HG02759 (cell line): ENCODE measurements around the gene FNDC5.
A peak's percentile ranks its signal among the peaks of the same experiment; 100 is the strongest.

Experiments used
- ATAC-seq: cut with Tn5 transposase; IDR thresholded peaks from one replicate; pipeline ENCODE4 v1.9.1; 2021; ENCODE audit warnings: mild to moderate bottlenecking, moderate library complexity; ENCODE audit not compliant: unreplicated experiment

The FNDC5 gene

DNA sequence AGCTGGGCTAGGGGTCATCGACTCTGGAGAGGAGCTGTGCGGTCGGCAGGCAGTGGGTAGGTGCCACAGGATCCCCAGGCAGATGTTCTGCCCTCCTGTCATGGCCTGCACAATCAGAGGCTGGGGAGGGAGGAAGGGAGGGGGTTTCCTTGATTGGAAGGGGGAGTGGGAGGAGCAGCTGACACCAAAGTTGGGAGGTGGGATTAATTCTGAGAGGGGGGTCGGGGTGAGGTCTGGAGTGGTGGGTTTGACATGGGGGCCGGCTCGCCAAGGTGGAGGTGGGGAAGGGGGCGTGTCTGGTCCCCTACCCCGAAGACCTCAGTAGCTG, 14.9 kb upstream of the FNDC5 start:
- no peak for ATAC-seq

DNA sequence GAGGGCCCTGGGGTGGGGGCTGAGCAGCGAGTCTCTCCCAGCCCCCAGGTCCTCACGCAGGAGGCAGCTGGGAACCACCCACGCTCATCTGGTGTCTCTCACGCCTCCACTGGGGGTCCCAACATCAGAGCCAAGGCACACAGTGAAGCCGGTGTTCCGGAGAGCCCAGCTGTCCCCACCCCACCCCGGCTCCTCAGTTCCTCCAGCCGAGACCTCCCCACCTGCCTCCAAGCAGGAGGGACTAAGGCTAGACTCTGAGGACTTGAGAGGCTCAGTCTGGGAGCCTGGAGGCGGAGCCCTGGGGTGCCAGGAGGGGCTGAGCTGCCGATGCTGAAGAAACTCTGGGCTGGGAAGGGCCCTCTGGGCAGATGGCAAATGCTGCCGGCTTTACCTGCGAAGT, 14.0 kb upstream of the FNDC5 start:
- ATAC-seq: no peak

DNA sequence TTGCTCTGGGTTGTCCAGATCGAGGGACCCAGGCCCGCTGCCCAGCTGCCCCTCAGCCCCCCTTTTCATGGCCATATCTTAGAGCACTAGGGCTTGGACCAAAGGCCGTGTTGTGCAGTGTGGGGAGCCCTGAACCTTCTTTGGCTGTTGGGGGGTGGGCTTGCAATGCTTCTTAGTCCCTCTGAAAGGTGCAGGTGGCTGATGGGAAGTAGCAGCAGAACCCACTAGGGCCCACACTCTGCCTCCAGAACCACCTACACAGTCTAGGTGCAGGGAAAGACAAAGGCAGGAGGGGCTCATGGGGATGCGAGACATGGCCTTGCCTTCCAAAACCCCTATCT, 13.3 kb upstream of the FNDC5 start:
- ATAC-seq: no peak

DNA sequence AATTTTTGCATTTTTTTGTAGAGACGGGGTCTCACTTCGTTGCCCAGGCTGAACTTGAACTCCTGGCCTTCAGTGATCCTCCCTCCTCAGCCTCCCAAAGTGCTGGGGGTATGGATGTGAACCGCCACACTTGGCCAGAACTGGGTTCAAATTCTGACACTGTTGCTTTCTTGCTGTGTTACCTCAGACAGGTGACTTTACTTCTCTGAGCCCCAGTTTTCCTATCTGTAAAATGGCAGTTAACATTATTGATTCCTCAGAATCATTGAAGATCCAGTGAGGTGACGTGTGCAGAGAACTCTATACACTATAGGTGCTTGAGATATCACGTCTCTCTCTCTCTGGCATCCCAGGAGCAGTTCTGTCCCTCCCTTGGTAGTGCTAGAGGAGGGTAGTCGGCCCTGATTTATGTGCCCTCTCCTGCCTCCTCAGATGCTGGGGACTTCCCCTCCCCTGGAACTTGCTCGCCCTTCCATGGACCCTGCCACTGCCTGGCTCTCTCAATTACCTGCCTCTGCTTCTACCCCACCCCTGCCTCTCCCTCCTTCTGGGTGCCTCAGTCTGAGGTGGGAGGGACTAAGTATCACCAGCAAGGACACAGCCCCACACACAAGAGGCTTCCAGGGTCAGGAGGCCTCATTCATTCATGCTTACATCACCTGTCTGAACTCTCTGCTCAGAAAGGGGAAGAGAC, 12.8 kb upstream of the FNDC5 start:
- no peak for ATAC-seq

DNA sequence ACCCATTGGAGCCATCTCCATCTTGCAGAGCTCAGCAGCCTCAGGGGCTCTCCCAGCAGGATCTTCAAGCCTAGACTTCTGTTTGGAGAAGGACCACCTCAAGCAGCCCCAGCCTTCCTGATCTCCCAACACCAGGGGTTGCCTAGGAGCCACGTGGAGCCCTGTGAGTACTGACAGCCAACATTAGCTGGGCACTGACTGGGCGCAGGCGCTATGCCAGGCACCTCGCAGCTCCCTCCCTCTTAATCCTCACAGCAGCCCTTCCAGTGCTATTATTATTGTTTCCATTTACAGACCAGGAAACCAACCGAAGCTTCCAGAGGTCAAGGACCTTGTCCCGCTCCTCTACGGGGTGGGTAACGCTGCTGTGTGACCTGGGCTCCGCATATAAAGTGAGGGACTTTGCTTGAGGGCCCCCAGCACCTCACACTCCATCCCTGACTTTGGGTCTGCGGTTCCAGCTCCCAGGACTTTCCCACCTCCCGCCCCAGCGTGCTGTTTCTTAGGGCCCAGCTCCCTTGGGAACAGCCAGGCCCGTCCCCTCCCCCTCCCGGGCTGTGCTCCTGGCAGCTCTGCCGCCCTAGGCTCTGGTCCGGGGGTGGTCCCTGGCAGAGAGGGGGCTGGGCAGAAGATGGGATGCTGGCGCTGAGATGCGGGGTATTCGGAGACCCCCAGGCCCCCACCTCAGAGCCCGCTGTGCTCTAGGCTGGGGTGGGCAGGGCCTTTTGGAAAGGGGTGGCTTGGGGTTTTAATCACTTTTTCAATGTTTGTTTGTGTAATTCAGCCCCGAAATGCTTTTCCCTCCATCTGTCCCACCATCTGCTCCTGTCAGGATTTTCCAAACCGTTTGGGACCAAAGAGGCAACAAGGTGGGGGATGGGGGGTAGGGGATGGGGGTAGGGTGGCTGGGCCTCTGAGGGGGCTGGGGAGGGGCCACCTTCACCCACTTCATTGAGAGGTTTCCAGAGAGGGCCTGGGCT, 11.4 kb upstream of the FNDC5 start:
- ATAC-seq: no peak

GRCh38 chr1:32881291-32881690, 10.6 kb upstream of the FNDC5 start:
- ATAC-seq: no peak

DNA sequence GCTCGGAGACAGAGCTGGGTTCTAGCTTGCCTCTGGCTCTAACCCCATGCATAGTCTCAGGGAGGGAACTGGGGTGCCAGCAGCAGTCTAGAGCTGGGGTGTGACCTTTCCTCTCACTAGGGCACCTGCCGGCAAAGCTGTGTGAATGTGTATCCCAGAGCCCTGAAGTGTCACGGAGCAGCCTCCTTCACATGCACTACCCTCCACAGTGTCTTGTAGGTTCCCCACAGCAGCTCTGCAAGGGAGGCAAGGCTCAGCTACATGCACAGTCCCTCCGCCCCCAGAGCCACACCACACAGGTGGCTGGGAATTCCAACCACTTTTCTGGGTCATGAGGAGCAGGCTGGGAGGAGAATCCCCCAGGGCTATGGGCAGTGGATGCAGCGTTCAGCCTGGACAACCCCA, 7.9 kb upstream of the FNDC5 start:
- no peak for ATAC-seq

- ATAC-seq: no peak
These were observed 7.5 kb upstream of the FNDC5 start for GRCh38 chr1:32878183-32878582.

DNA sequence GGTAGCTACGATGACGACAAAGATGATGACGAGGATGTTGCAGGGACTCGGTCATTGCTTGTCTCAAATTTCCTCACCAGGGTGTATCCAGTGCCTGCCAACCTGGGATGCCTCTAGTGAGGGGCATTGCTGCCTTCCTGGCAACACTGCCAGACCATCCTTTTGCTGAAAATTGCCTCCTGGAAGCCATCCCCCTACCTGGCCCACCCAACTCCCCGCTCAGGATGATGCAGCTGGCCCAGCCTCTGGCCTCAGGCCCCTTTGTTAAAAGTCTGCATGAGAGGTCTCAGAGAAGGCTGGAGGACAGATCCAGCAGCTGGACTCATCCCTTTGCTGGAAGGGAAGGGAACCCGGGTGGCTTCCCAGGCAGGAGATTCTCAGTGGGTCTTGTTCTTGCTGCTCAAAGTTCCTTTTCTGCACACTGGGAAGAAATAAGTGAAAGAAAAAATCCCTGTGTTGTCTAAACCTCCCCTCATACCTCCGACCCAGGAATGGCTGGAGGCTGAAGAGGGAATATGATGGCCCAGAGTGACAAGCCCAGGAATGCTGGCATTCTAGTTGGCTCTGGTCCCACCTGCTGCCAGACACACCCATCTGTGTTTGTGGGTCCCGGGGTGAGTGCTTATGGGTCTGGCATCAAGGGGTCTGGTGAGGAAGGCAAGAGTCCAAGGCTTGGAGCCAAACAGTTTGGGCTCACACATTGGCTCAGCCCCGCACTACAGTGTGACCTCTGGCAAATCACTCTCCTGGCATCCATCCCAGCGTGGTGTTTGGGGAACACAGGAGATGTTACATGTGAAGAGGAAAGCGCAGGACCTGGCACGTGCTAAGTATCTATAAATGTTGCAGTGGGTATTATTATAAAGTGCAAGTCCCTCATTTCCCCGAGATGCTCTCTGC, 6.7 kb upstream of the FNDC5 start:
- ATAC-seq: no peak

DNA sequence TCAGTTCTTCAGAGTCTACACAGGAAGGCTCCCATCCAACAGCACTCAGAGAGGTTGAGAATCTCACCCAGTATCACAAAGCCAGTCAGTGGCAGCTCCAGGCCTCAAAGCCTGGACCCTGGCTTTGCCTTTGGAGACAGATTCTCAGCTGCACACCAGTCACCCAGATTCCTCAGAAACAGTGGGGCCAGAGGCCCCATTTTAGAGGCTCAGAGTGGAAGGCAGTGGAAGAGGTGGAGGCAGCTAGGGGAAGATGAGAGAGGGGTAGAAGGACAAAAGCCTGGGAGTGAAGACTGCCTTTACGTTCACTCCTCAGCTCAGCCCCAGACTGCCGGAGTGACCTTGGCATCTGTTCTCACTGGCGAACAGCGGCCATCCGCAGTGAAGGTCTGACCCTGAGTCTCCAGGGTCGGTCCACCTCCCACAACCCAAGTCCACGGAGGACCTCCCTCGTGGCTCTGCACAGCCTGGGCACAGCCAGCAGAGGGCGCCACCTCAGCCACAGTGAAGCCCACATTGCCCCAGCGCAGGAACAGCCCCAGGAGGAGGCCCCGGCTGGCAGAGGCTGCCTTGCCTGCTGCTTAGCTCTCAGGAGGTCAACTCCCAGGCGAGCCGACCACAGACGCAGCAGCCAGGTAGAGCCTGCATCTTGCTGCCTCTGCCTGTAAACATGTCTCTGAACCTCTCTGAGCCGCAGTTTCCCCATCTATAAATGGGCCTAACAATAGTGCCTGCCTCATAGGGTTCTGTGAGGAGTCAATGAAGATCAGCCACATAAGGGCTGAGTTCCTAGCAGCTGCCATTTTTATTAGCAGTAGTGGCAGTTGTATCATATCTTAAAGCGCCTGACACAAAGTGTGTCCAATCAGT, 5.9 kb upstream of the FNDC5 start:
- ATAC-seq: peak; percentile 39

GRCh38 chr1:32874860-32875752, 4.4 kb upstream of the FNDC5 start:
- no peak for ATAC-seq

DNA sequence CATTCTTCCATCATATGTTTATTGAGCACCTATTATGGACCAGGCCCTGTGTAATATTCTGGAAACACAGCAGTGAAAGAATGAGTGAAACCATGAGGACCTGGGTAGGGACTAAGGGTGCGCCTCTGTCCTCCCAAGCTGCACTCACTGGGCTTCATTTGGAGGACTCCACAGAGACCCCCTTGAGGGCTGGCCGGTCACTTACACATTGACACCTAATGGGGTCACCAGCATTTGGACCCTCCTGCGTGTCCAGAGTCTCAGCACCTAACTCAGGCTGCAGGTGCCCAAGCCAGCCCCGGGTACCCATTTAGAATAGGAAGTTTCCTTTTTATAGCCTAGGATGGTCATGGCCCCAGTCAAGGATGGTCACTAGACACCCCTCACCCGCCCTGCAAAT, 2.8 kb upstream of the FNDC5 start:
- no peak for ATAC-seq

DNA sequence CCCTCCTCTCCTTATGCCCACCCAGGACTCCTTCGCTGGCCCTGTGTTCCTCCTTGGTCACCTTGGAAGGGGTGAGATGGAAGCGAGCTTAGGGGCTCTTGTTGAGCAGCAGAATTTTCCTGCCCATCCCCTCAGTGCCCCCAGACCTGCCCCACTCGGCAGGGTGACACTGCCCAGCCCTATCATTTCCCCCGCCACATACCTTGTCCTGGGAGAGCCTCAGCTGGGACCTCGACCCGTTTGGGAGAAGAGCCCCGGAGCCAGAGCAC, 1.4 kb upstream of the FNDC5 start:
- ATAC-seq: no peak

- ATAC-seq: no peak
These were observed 866 bp upstream of the FNDC5 start for GRCh38 chr1:32871364-32872191.

DNA sequence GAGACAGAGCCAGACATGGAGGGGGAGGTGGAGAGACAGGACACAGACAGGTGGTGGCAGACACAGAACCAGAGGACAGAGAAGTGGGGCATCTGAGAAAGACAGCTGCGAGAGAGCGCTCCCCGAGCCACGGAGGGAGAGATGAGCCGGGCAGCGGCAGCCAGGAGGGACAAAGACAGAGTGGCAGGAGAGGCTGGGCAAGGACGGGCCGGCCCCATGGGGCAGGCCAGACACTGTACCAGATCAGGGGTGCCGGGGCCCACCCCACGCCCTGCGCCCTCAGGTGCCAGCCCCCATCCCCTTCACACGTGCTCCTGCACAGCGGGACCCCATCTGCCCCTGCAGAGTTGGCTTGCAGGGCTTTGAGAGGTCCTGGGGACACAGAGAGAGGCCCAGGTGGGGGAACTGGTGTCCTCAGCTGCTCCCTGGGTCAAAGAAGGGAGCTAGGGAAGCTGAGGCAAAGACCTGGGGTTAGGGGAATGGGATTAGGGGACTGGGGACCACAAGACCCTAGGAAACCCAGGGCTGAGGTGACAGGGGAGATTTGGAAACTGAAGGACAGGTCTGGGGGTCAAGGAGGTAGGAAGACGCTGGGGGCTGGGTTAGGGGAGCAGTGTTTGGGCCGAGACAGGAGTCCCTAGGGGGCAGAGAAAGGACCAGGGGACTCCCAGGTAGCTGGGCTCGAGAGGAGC, 643 bp downstream of the FNDC5 start:
- ATAC-seq: no peak

- no peak for ATAC-seq
These were observed 1.8 kb downstream of the FNDC5 start for GRCh38 chr1:32868806-32869455.

DNA sequence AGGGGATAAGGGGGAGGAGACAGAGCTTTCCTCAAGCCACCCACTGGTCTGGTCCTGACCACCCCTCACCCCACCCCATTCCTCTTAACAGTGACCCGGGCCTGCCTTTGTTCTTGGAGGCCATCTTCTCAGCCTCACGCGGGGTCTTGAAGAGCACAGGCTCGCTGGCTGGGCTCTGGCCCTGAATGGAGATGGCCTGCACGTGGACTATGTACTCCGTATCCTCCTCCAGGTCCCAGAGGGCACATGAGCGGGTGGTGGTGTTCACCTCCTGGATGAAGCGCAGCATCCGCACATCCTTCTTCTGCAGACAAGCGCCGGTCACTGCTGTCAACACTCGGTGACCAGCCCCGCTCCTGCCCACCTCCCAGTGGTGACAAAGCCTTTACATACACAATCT, 2.6 kb downstream of the FNDC5 start:
- ATAC-seq: no peak

DNA sequence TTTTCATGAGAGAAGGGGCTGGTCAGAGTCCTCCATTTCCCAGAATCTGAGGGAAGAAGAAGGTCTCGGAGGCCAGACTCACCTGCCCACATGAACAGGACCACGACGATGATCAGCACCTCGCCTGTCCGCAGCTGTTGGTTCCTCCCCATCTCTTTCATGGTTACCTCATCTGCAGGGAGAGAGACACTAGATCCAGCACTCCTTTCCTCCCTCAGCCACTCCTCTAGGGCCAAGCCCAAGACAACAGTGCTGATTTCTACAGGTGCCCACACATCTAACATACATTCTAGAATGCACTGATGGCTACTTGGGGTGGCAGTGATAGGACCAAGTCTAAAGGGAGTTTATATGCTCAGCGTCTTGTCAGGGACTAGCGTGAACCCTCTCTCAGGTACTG, 3.0 kb downstream of the FNDC5 start:
- ATAC-seq: no peak
